GM19099 (cell line): ENCODE measurements around the gene CRYGA.

Source experiments
- POLR2A ChIP-seq: IDR thresholded peaks from 3 replicates; pipeline ENCODE4 v1.6.1; 2011; ENCODE audit warnings: low read depth; ENCODE audit not compliant: insufficient read length; ENCODE audit errors: extremely low read depth

The CRYGA gene

DNA sequence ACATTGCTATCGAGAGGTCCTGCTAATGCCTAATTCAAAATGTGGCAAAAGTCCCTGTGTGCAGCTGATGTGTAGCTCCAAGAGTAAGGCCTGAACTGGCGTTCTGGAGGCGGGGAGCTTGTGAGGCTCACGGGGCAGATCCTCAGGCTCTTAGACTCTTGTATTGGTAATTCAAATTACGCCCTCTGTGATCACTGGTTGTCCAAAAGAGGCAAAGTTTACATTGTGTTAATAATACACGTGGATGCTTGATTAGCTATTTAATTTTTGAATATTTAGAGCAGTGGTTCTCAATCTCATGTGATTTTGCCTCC lies 12.4 kb upstream of the CRYGA start:
- no peak for TF ChIP-seq POLR2A

DNA sequence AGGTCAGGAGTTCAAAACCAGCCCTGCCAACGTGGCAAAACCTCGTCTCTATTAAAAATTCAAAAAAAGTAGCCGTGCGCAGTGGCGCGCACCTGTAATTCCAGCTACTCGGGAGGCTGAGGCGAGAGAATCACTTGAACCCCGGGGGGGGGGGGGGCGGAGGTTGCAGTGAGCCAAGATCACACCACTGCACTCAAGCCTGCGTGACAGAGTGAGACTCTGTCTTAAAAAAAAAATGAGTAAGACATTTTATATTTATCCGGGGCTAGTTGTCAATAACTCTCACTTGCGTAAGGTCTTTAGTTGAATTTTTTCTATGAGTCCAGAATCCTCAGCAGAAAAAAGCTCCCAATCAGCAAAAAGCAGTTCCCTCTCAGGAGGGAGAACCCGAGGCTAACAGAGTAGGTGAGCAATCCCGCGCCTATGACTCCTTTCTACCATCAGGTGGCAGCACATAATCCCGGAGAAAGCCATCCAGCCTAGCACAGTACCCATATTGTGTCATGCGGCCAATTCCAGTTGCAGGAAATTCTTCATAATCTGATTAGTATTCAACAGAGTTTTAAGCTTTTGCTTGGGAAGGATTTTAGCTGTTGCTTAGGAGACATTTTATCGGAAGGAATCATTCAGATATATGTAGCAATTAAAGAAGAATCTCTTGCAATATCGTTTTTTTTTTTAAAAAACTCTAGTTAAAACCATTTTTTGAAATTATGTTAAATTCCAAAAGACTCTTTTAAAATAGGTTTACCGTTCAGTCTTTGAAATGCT lies 11.9 kb upstream of the CRYGA start:
- TF ChIP-seq POLR2A, result no peak

DNA sequence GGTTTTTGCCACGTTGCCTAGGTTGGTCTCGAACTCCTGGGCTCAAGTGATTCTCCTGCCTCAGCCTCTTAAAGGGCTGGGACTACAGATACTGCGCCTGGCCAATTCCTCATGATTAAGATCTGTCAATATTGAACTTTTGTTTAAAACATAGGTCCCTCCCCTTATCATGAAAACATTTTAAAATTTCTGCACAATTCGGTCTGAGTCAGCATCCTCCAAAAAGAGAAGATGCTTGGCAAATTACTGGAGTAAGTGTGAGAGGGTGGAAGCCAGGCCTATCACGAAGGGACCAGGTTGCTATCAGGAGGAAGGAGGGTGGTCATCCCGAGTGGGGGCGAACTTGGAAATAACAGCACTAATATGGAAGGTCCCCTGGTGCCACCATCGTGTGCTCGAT lies 10.8 kb upstream of the CRYGA start:
- TF ChIP-seq POLR2A, result no peak

DNA sequence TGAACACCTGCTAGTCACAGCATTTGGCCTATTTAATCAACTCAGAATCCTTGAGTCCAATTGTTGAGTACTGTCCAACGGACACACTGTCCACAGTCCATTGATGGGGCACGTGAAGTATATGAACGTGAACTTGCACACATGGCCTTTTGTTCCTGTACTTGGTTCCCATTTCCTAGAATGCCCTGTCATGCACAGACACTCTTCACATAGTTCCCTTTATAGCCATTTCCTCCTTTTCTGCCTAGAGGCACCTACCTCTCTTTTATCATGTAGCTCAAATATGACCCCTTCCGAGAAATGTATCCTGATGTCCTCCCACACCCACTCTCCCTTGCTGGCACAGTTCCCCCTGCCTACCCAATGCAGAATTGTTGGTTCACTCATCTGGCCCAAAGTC lies 8.7 kb upstream of the CRYGA start:
- no peak for TF ChIP-seq POLR2A

DNA sequence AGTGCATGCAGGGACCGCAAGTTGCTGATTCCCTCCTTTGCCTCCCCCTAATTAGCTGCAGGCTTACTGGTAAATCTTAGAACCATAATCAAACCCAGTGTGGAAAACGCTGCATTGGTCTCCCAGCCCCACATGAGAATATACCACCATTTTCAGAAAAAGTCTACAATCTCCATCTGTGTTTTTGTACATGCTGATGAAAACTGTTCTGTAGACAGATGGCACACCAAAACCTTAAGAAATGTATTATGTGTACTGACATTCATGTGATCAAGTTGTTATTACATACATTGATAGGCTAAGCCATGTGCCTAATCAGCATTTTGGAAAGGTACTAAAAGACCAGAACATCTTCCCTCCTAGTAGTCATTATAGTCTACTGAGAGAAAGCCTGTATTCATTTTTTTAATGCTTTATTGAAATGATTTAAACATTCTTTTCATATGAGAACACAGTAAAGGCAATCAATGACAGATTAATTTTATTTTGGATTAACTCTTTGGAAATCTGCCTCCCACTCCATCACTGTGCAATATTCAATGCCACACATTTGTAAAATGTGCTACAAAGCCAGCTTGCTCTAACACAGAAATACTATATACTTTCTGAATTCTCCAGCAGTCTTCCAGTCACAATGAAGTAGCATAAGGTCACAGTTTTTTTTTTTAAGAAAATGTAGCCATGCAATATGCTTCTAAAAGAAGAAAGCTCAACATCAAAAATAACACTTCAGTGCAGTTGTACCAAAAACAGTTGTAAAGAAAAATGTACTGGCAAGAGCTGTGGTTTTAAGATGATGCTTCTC lies 1.8 kb upstream of the CRYGA start:
- TF ChIP-seq POLR2A, result no peak

DNA sequence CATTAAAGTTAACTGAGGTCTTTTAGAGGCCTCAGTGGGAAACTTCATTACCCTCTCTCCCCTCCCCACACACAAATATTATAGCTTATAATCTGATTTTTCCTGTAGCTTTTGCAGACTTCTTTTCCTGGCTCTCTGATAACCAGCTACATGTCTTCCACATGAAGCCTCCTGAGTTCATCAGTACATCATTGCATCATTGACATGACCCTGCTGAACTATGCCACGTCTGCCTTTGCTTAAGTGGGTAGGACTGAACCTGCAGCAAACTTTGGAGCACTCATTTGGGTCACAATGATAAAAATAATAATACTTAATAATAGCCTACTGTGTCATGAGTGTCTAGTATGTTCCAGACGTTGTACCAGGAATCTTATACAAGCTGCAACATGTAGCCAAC lies 7.0 kb downstream of the CRYGA start:
- TF ChIP-seq POLR2A, result no peak

DNA sequence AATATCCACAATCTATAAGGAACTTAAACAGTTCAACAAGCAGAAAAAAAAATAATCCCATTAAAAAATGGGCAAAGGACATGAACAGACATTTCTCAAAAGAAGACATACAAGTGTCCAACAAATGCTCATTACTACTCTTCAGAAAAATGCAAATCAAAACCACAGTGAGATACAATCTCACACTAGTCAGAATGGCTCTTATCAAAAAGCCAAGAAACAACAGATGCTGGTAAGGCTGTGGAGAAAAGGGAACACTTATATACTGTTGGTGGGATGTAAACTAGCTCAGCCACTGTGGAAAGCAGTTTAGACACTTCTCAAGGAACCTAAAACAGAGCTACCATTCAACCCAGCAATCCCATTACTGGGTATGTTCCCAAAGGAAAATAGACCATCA lies 10.2 kb downstream of the CRYGA start:
- TF ChIP-seq POLR2A, result no peak

DNA sequence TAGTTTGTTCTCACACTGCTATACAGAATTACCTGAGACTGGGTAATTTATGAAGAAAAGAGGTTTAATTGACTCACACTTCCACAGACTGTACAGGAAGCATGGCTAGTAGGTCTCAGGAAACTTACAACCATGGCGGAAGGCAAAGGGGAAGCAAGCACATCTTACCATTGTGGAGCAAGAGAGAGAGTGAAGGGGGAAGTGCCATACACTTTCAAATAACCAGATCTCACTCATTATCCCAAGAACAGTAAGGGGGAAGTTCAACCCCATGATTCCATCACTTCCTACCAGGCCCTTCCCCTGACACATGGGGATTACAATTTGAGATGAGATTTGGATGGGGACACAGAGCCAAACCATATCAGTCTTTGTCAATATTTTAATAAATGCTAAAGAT lies 12.4 kb downstream of the CRYGA start:
- TF ChIP-seq POLR2A, result no peak

DNA sequence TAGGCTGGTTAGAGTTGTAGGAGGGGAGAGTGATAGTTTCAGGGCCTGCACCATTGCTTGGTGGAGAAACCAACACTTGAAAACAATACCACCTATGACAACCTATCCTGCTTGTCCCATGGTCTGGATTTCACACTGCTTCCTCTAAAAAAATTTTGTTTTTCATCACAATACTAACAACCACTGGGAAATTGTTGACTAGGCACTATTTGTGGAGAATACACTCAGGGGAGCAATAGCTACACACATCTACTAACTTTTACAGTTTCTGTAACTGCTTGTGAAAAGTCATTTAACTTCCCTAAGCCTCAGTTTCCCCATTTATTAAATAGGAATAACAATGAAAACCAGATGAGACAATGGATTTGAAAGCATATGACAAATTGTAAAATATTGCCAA lies 13.3 kb downstream of the CRYGA start:
- TF ChIP-seq POLR2A, result no peak

DNA sequence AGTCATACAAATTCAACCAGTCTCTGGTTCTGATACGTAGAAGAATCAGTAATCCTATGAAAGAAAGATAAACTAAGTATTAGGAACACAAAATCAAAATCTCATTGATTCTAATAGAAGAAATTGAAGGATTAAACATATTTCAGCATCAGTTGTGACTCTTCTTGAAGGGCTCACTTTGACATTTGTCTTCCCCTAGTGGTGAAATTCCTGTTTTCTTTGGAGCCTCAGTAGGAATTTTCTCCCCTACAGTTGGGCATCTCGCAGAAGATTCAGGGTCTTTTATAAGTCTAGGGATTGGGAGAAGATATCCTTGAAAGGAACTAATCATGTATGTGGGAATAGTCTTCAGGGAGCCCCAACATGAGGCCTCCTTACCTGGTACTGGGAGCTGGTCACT lies 14.6 kb downstream of the CRYGA start:
- no peak for TF ChIP-seq POLR2A

DNA sequence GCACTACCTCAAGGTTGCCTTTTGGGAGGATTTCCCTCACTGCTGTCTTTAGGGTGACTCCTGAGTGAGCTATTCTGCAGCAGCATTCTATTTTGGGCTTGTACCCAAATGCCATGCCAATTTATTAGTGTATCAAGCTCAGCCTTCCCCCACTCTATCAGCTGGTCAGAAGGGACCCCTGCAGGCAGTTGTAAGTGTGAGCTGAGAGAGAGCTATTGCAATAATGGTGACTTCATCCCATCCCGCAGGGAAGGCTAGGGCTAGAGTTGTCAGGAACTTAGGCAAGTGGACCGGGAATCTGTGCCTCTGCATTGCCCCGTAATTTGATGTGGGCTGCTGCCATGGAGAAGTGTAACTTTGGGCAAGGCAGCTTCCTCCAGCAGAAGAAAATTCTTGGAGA lies 15.6 kb downstream of the CRYGA start:
- no peak for TF ChIP-seq POLR2A

DNA sequence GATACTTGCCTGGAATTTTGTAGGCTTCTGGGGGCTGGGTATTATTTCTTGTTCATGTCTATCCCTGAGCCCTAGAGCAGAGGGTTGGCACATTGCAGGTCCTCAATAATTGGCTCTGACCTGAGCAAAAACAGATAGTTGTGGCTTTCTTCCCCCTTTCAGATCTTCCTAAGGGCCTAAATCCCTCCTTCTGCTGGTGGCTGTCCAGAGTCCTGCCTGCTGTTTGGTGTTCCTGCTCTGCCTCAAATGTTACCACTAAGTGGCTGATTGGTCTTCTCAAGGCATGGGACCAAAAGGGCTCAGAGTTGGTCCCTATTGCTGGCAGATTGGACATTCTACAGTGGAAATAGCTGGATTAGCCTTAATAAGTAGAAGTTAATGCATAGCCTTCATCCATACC lies 16.4 kb downstream of the CRYGA start:
- TF ChIP-seq POLR2A, result no peak

DNA sequence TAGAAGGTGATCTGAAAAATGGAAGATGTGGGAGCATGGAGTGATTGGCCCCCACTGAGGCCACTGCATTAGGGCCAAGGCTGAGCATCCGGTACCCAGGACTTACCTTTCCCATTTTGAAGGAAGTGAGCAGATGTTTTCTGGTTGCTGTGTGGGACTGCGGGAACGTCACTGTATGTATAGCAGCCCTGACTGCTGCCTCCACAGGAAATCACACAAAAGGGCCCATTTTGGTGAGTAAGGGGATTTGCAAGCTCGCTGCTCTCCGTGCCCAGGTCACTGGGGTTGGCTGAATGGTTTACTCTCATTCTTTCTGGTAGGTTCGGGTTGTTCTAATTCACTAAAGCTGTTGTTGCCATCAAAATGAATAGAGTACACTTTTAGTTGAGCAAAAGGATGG lies 17.4 kb downstream of the CRYGA start, which contains the start of gene CRYGB:
CRYGB (minus strand) TSS at position 153 of the 400 bp plus-strand sequence; CDS start at position 115, 38 bp downstream.
- TF ChIP-seq POLR2A, result no peak

DNA sequence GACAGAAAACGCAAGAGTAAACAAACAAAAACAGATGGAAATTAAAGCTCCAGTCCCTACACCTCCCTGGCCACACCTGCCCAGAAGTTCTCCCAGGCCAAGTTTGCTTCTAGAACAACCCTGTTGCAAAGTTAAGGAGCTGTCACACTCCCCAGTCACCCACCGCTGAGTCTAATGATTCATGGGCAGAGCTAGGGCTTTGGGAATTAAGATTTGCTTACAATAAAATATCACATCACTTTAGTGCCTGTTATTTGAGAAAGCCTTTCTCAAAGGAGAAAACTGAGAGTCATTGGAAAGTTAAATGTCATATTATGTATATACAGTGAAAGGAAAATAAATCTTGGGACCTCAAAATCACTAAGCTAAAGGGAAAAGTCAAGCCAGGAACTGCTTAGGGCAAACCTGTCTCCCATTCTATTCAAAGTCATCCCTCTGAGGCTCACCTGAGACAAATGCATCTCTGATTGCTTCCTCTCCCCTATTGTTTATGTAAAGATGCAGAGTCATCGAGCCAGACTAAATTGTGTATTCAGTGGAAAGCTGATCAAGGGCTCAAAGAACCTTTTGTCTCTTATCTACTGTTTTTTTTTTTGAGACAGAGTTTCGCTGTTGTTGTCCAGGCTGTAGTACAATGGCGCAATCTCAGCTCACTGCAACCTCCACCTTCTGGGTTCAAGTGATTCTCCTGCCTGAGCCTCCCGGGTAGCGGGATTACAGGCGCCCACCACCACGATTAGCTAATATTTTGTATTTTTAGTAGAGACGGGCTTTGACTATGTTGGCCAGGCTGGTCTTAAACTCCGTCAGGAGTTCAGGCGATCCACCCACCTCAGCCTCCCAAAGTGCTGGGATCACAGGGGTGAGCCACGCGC lies 20.2 kb downstream of the CRYGA start:
- TF ChIP-seq POLR2A, result no peak

DNA sequence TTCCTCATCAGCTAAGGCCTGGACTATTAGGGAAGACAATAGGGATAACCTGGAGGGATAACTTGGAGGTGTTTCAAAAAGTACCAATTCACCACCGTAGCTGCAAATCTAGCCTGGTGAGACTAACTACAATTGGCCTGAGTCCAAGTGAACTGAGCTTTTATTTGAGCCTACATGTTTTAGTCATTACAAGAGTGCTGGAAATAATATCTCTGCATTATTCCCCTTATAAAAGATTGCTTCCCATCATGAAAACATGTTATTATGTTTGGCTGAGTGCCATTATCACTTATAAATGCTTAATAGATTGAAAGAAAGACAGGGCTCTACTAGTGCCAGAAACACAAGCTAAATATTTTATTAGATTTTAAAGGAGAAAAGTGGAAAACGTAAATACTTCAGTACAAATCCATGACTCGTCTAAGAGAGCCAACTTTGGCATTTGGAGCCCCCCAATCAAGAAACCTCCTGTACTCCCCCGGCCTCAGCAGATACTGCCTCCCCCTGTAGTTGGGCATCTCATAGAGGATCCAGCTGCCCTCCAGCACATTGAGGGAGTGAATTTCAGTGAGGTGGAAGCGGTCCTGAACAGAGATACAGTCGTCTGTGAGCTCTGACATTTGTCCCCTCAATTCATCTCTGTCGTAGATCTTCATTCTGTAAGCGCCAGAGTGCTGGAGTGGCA lies 21.0 kb downstream of the CRYGA start:
- TF ChIP-seq POLR2A, result no peak
